Mesothelial cell of epicardium (in vitro differentiated cells): ENCODE measurements around the gene KLF13. TPM values are rescaled to one million over a fixed set of nuclear protein-coding genes. Genes with fewer than 3 reads are reported as not detected.

ENCODE experiments used
- DNase-seq, 2 experiments: peaks; one replicate each; pipeline ENCODE4 v3.0.0; 2021; ENCODE audit warnings: low spot score in 2 of 2; ENCODE audit not compliant: unreplicated experiment in 2 of 2
- H3K27ac Mint-ChIP-seq: 2 replicates; pipeline ENCODE4 v1.8.0; 2021; ENCODE audit warnings: mixed read lengths
- H3K27me3 Mint-ChIP-seq: 2 replicates; pipeline ENCODE4 v1.8.0; 2021; ENCODE audit warnings: low read depth, mixed read lengths
- H3K36me3 Mint-ChIP-seq: 2 replicates; pipeline ENCODE4 v1.8.0; 2021; ENCODE audit warnings: mixed read lengths
- H3K4me1 Mint-ChIP-seq: 2 replicates; pipeline ENCODE4 v1.8.0; 2021; ENCODE audit warnings: mixed read lengths
- H3K4me3 Mint-ChIP-seq: 2 replicates; pipeline ENCODE4 v1.8.0; 2021; ENCODE audit warnings: mild to moderate bottlenecking, moderate library complexity, mixed read lengths
- H3K9me3 Mint-ChIP-seq: 2 replicates; pipeline ENCODE4 v1.8.0; 2021; ENCODE audit warnings: mixed read lengths
- CTCF ChIP-seq: fragments of 200-600 bp; sonication (generic); IDR thresholded peaks from one replicate; pipeline ENCODE4 v1.5.0; 2021; ENCODE audit warnings: antibody characterized with exemption; ENCODE audit not compliant: unreplicated experiment
- total RNA-seq: library from RNA; stranded (reverse); gene quantifications from 3 replicates; pipeline ENCODE4 v1.2.1, GENCODE V29; 2021

The KLF13 gene
- total RNA-seq, 1 donor from 2014 or later, result 28.1 TPM

GRCh38 chr15:31296646-31297574 lies 29.7 kb upstream of the KLF13 start:
- no peaks in the 10 kb centered on the region for H3K4me1 Mint-ChIP-seq
- no peak overlapping the region for H3K4me3 Mint-ChIP-seq
- peak overlapping the region; percentile 34 for H3K27ac Mint-ChIP-seq

DNA sequence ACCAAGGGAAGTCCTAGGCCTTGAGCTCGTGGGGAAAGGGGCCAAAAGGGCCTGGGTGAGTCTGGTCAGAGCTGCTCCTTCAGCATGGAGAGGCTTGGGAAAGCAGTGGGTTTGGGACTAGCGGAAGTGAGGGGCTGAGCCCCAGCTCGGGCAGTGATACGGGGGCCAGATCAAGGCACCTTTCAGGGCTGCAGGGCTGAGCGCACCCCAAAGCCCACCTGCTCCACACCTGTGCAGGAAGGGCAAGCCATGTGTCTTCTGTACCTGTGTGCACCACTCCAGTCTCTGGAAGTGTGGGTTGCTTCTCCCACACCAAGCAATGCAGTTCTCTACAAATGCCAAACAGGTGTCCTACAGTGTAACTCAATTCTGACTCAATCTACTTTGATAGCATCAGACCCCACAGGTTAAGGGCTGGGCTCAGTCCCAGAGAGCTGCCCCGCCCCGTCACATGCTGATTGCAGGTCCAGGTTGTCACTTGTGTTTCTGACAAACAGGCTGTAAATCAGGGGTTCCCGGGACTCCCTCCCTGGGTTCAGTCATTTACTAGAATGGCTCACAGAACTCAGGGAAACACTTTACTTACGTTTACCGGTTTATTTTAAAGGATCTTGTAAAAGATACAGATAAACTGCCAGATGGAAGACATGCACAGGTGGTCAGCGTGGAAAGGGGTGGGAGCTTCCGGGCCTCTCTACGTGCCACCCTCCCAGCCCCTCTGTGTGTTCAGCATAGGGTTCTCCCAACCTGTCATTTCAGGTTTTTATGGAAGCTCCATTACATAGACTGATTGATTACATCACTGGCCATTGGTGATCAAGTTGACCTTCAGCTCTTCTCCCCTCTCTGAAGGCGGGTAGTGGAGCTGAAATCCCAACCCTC lies 28.8 kb upstream of the KLF13 start:
- H3K4me3 Mint-ChIP-seq, result no peak overlapping the region
- peaks cover 31% of the 10 kb centered on the region for H3K27me3 Mint-ChIP-seq
- H3K27ac Mint-ChIP-seq, result no peak overlapping the region
- no peaks in the 10 kb centered on the region for H3K36me3 Mint-ChIP-seq
- DNase-seq, result no peak
- no peak for TF ChIP-seq CTCF
- H3K4me1 Mint-ChIP-seq, result no peaks in the 10 kb centered on the region
- peaks cover 7% of the 10 kb centered on the region for H3K9me3 Mint-ChIP-seq

More at GRCh38 chr15:31296646-31297574, 29.7 kb upstream of the KLF13 start:
- Mint-ChIP-seq H3K27me3 (peaks cover 38% of the 10 kb centered on the region), H3K9me3 (peaks cover 7% of the 10 kb centered on the region), H3K36me3 (no peaks in the 10 kb centered on the region)
- TF ChIP-seq CTCF, result no peak
- no peak for DNase-seq

DNA sequence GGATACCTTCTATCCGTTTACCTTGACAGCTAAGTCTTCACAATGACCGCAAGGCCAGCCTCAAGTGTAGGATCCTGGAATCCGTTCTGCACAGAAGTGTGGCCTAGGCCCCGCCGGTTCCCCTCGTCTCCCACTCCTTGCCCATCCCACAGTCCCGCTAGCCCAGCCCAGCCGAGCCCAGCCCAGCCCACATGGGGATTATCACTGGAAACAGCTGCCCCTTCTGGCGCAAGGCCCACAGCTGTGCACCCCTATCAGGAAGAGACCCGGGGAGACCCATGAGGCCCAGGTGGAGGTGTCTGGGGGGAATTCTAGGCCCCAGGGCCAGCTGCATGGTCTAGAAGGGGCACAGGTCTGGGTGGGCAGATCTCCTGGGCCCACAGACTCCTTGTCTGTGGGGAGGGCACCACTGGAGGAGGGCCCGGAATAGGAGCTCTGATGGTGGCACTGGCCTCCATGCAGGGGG lies 27.9 kb upstream of the KLF13 start:
- H3K4me3 Mint-ChIP-seq, result no peak overlapping the region
- no peaks in the 10 kb centered on the region for H3K36me3 Mint-ChIP-seq
- H3K4me1 Mint-ChIP-seq, result peaks cover 2% of the 10 kb centered on the region
- H3K9me3 Mint-ChIP-seq, result no peaks in the 10 kb centered on the region
- no peak for TF ChIP-seq CTCF
- no peak overlapping the region for H3K27ac Mint-ChIP-seq
- no peak for DNase-seq
- peaks cover 23% of the 10 kb centered on the region for H3K27me3 Mint-ChIP-seq

DNA sequence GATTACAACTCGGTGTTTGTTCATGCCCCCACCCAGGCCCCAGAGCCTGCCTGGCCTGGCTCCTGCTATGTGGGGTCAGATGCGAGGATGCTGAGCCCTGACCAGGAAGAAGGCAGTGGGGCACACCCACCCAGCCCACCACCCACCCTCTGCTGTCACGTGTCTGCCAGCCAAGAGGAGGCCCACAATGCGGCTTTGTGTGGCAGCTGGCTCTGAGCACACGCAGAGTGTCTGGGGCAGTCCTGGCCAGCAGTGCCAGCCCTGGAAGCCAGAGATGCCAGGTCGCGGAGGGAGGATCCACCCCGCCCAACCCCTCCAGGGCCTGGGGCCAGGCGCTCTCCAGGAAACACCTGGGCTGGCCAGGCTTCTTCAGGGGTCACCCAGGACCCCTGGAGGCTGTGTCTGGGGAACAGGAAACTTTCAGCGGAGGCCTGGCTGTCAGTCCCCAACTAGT lies 26.4 kb upstream of the KLF13 start:
- peaks cover 2% of the 10 kb centered on the region for H3K4me1 Mint-ChIP-seq
- H3K4me3 Mint-ChIP-seq, result no peak overlapping the region
- TF ChIP-seq CTCF, result no peak
- peaks cover 24% of the 10 kb centered on the region for H3K27me3 Mint-ChIP-seq
- H3K27ac Mint-ChIP-seq, result no peak overlapping the region
- H3K9me3 Mint-ChIP-seq, result no peaks in the 10 kb centered on the region
- H3K36me3 Mint-ChIP-seq, result no peaks in the 10 kb centered on the region
- no peak for DNase-seq

GRCh38 chr15:31300981-31301672 lies 25.5 kb upstream of the KLF13 start:
- no peak overlapping the region for H3K27ac Mint-ChIP-seq
- no peak for DNase-seq
- peaks cover 27% of the 10 kb centered on the region for H3K27me3 Mint-ChIP-seq

More at GRCh38 chr15:31300981-31301672, 25.5 kb upstream of the KLF13 start:
- TF ChIP-seq CTCF, result no peak
- Mint-ChIP-seq H3K9me3 (no peaks in the 10 kb centered on the region), H3K4me3 (no peak overlapping the region), H3K4me1 (peaks cover 2% of the 10 kb centered on the region), H3K36me3 (no peaks in the 10 kb centered on the region)
